22Rv1 (cell line): ENCODE results near the gene TMEM244.

Experiments
- ZFX ChIP-seq: fragments of 450-650 bp; IDR thresholded peaks from 2 replicates; pipeline ENCODE4 v1.6.1; 2017; ENCODE audit warnings: antibody characterized with exemption, borderline replicate concordance
- TF ChIP-seq, protein P1 (sequence below): fragments of 450-650 bp; IDR thresholded peaks from 2 replicates; pipeline ENCODE4 v1.5.1; 2017; ENCODE audit warnings: mild to moderate bottlenecking

- TF ChIP-seq, protein P1, sequence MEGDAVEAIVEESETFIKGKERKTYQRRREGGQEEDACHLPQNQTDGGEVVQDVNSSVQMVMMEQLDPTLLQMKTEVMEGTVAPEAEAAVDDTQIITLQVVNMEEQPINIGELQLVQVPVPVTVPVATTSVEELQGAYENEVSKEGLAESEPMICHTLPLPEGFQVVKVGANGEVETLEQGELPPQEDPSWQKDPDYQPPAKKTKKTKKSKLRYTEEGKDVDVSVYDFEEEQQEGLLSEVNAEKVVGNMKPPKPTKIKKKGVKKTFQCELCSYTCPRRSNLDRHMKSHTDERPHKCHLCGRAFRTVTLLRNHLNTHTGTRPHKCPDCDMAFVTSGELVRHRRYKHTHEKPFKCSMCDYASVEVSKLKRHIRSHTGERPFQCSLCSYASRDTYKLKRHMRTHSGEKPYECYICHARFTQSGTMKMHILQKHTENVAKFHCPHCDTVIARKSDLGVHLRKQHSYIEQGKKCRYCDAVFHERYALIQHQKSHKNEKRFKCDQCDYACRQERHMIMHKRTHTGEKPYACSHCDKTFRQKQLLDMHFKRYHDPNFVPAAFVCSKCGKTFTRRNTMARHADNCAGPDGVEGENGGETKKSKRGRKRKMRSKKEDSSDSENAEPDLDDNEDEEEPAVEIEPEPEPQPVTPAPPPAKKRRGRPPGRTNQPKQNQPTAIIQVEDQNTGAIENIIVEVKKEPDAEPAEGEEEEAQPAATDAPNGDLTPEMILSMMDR: no peak
- no peak for TF ChIP-seq ZFX
Measured at GRCh38 chr6:129889580-129889979, 28.5 kb upstream of the TMEM244 start.
